GM12878 (cell line): ENCODE data around the gene EMID1. TPM values are rescaled to one million over a fixed set of nuclear protein-coding genes. Genes with fewer than 3 reads are reported as not detected.

Source experiments
- ATAC-seq: fragments of 200-7000 bp; cut with Tn5 transposase; 3 replicates; pipeline ENCODE4 v1.9.1; 2020; ENCODE audit warnings: mild to moderate bottlenecking, moderate library complexity
- BruUV-seq: library from RNA; stranded (reverse); fragments of 400-500 nt; replicated peaks from 2 replicates; lab custom pipeline; 2021; lab: Mats Ljungman, UMichigan
- CTCF ChIA-PET: fragments of 300-600 bp; sonication (Branson Sonifier 250); formaldehyde crosslinking; extraction: SDS; loops from one replicate; lab custom pipeline; 2021; ENCODE audit warnings: inconsistent platforms; lab: Yijun Ruan, JAX
- POLR2A ChIA-PET: fragments of 350-600 bp; formaldehyde crosslinking; extraction: SDS; loops from one replicate; lab custom pipeline; 2021; ENCODE audit warnings: inconsistent platforms; lab: Charles Lee
- RAD21 ChIA-PET: fragments of 300-600 bp; sonication (Branson Sonifier 250); formaldehyde crosslinking; loops from one replicate; lab custom pipeline; 2023; ENCODE audit warnings: antibody characterized with exemption; ENCODE audit not compliant: unreplicated experiment; lab: Charles Lee
- SMC1A ChIA-PET: fragments of 300-600 bp; sonication (Branson Sonifier 250); formaldehyde crosslinking; loops from one replicate; lab custom pipeline; 2023; ENCODE audit not compliant: unreplicated experiment, uncharacterized antibody; lab: Charles Lee
- DNase-seq: peaks from one replicate; pipeline ENCODE4 v3.0.0-alpha.2; 2011; ENCODE audit warnings: low read depth, low spot score
- FAIRE-seq: peaks from 3 replicates; lab custom pipeline; 2011; peaks lifted over from hg19 to GRCh38; lab: Jason Lieb, UNC
- H2AFZ ChIP-seq: 2 replicates; pipeline ENCODE4 v1.6.0; 2011; ENCODE audit warnings: low read depth, low read length, control low read depth; ENCODE audit not compliant: control insufficient read depth
- H3K27ac ChIP-seq: 2 replicates; pipeline ENCODE4 v1.5.1; 2011; ENCODE audit warnings: control low read depth; ENCODE audit not compliant: control insufficient read depth, insufficient read depth
- H3K27me3 ChIP-seq, 2 experiments: replicated peaks in 1 of 2; 2 replicates each; pipeline versions ENCODE4 v1.6.0 to v1.6.1; 2011; ENCODE audit warnings: low read length in 1 of 2; ENCODE audit not compliant: control insufficient read depth in 2 of 2, insufficient read depth in 2 of 2
- H3K36me3 ChIP-seq, 2 experiments: 2 replicates each; pipeline ENCODE4 v1.5.1; 2011; ENCODE audit warnings: low read length in 1 of 2; ENCODE audit not compliant: control insufficient read depth in 2 of 2, insufficient read depth in 2 of 2
- H3K4me1 ChIP-seq: 2 replicates; pipeline ENCODE4 v1.6.1; 2011; ENCODE audit warnings: mild to moderate bottlenecking, low read length, moderate library complexity, mixed read lengths; ENCODE audit not compliant: control insufficient read depth, insufficient read depth
- H3K4me2 ChIP-seq: 2 replicates; pipeline ENCODE4 v1.6.0; 2011; ENCODE audit warnings: control low read depth; ENCODE audit not compliant: control insufficient read depth, insufficient read depth
- H3K4me3 ChIP-seq: fragments of 200-600 bp; sonication (generic); 2 replicates; pipeline ENCODE4 v1.5.1; 2016
- H3K79me2 ChIP-seq: 2 replicates; pipeline ENCODE4 v1.6.0; 2011; ENCODE audit warnings: low read length; ENCODE audit not compliant: control insufficient read depth, insufficient read depth
- H3K9ac ChIP-seq: 2 replicates; pipeline ENCODE4 v1.8.0; 2011; ENCODE audit warnings: low read length, control low read depth, mixed read lengths; ENCODE audit not compliant: control insufficient read depth, insufficient read depth
- H3K9me3 ChIP-seq: replicated peaks from 3 replicates; pipeline ENCODE4 v1.5.1; 2011; ENCODE audit warnings: mild to moderate bottlenecking, low read length; ENCODE audit not compliant: control insufficient read depth, insufficient read depth
- H4K20me1 ChIP-seq: 2 replicates; pipeline ENCODE4 v1.6.0; 2011; ENCODE audit not compliant: control insufficient read depth, insufficient read depth
- ATF7 ChIP-seq: fragments of 450-650 bp; IDR thresholded peaks from 2 replicates; pipeline ENCODE4 v1.6.1; 2016; ENCODE audit warnings: low read depth, mild to moderate bottlenecking
- BCL11A ChIP-seq: IDR thresholded peaks from 2 replicates; pipeline ENCODE4 v1.6.1; 2011; ENCODE audit warnings: low read depth, low read length
- CEBPB ChIP-seq, 2 experiments: fragments of 150-350 bp in 1 of 2; IDR thresholded peaks; 2 replicates each; pipeline ENCODE4 v1.6.1; 2012 to 2014; ENCODE audit warnings: low read depth in 2 of 2, low read length in 2 of 2, borderline replicate concordance in 1 of 2, inconsistent platforms in 1 of 2
- CREB1 ChIP-seq: IDR thresholded peaks from 2 replicates; pipeline ENCODE4 v1.6.1; 2012; ENCODE audit warnings: low read depth, mild to moderate bottlenecking, inconsistent platforms
- GATAD2B ChIP-seq: fragments of 450-650 bp; conservative IDR thresholded peaks from 2 replicates; pipeline ENCODE4 v1.6.1; 2017; ENCODE audit warnings: low read depth, mild to moderate bottlenecking, moderate library complexity
- HCFC1 ChIP-seq: fragments of 150-350 bp; IDR thresholded peaks from 2 replicates; pipeline ENCODE4 v1.6.1; 2014; ENCODE audit warnings: low read length
- NFXL1 ChIP-seq: fragments of 450-650 bp; IDR thresholded peaks from 2 replicates; pipeline ENCODE4 v1.6.1; 2017; ENCODE audit warnings: antibody characterized with exemption, mild to moderate bottlenecking, borderline replicate concordance
- RAD21 ChIP-seq: IDR thresholded peaks from 2 replicates; pipeline ENCODE4 v1.6.1; 2011; ENCODE audit warnings: mild to moderate bottlenecking, low read depth, low read length, moderate library complexity; ENCODE audit not compliant: insufficient read depth
- SMAD5 ChIP-seq: IDR thresholded peaks from 2 replicates; pipeline ENCODE4 v1.6.1; 2016; ENCODE audit warnings: antibody characterized with exemption, low read depth
- WGBS: methylation state at CpG from one replicate; pipeline ENCODE4 v1.1.6; 2016; ENCODE audit warnings: low lambda C conversion rate; ENCODE audit not compliant: insufficient replicate concordance, insufficient coverage; ENCODE audit errors: missing lambda C conversion rate; 5-methylcytosine and 5-hydroxymethylcytosine counted together
- in situ Hi-C: fragments of 300-500 bp; cut with MboI; formaldehyde crosslinking; loops from 9 replicates; pipeline ENCODE4 v1.14.3; 2018; ENCODE audit warnings: mixed read lengths
- intact Hi-C: fragments of 100-400 bp; cut with micrococcal nuclease; formaldehyde crosslinking; loops from one replicate; pipeline ENCODE4 v1.14.2; 2022; ENCODE audit not compliant: unreplicated experiment
- polyA plus RNA-seq, 11 experiments: library from polyadenylated mRNA; depleted of rRNA in 4 of 11; unstranded in 6 of 11; stranded (reverse) in 5 of 11; fragments of >200 nt; fragmentation: Nextera tagmentation in 4 of 11; fragmentation: Illumina TruSeq in 1 of 11; extraction: Ambion mirVana in 4 of 11; extraction: Trizol in 1 of 11; gene quantifications; 1 replicate in 1 of 11; 2 replicates in 10 of 11; pipeline versions ENCODE4 v1.2.1 to v1.2.3, GENCODE V29; 2011 to 2016; ENCODE audit warnings: inconsistent platforms in 2 of 11, missing spikeins in 2 of 11, low read depth in 1 of 11
- total RNA-seq, 4 experiments: library from RNA; depleted of rRNA in 3 of 4; stranded (reverse); fragments of >200 nt in 3 of 4; fragmentation: Illumina TruSeq in 1 of 4; extraction: Trizol in 1 of 4; gene quantifications; 2 replicates each; pipeline versions ENCODE4 v1.2.1 to v1.2.3, GENCODE V29; 2013 to 2021
- TF ChIP-seq, protein P1 (sequence below): fragments of 450-650 bp; IDR thresholded peaks from 2 replicates; pipeline ENCODE4 v1.6.1; 2018; ENCODE audit warnings: mild to moderate bottlenecking, low read depth, moderate library complexity; ENCODE audit not compliant: partially characterized antibody
- TF ChIP-seq, protein P2 (sequence below): fragments of 450-650 bp; IDR thresholded peaks from 2 replicates; pipeline ENCODE4 v1.6.1; 2017; ENCODE audit warnings: low read depth, mild to moderate bottlenecking, moderate library complexity

EMID1 gene
- total and polyA plus RNA-seq, 10 of the 15 experiments (the other 5 are each of a cell fraction or from before 2014, with no cell fraction given) = 1.2 to 60.3 (median 12.0) TPM

DNA sequence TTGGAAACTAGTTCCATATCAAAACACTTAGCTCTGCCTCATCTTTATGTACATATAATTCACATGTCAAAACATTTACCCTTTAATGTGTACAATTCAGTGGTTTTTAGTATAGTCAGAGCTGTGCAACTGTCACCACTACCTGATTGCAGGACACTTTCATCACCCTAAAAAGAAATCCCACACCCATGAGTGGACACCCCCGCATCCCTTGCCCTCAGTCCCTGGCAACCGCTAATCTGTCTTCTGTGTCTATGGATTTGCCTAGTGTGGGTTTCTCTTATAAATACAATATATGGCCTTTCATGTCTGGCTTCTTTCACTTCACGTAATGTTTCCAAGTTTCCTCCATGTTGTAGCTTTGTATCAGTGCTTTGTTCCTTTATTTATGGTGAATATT lies 8.6 kb upstream of the EMID1 start:
- CTCF ChIA-PET = interaction anchor here (0.8 to 1.5 kb wide), 6 partner anchors 9 to 48 kb away, joined by 3 to 8 read pairs (median 4); partner anchors contain the start of gene EMID1
- WGBS = 89% methylated on average over 3 of the region's 3 CpGs
- BruUV-seq = TSS peak; percentile 22

DNA sequence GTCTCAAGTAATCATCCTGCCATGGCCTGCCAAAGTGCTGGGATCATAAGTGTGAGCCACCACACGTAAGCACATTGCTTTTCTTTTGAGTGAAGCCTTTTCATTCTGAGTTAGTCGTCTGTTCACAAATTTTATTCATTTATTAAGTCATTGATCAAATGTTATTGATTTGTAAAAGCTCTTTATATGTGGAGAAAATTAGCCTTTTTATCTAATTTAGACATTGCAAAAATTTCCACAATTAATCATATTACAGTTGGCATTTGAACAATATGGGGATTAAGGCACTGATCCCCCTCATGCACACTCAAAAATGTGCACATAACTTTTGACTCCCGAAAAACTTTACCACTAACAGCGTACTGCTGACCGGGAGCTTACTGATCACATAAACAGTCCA lies 7.5 kb upstream of the EMID1 start:
- Histone ChIP-seq H3K9ac (no peak overlapping the region), H2AFZ (no peak overlapping the region), H4K20me1 (no peaks in the 10 kb centered on the region), H3K4me2 (no peak overlapping the region), H3K4me3 (no peak overlapping the region), H3K4me1 (peaks cover 28% of the 10 kb centered on the region), H3K27me3 (no peaks in the 10 kb centered on the region), H3K27ac (no peak overlapping the region), H3K9me3 (peaks cover 3% of the 10 kb centered on the region; the same call in 2 of the 3 replicates), H3K79me2 (peaks cover 5% of the 10 kb centered on the region), H3K36me3 (no peaks in the 10 kb centered on the region; a peak in 1 of 4 replicates)
- ATAC-seq (no peak), DNase-seq (no peak), FAIRE-seq (no peak)
- in situ Hi-C loops (no loop called here), intact Hi-C loops (no loop called here)
- WGBS = 76% methylated on average over 5 of the region's 5 CpGs
- no TSS peak for BruUV-seq
- SMC1A ChIA-PET = interaction anchor here (1.0 to 16.1 kb wide), 5 partner anchors 13 to 47 kb away, joined by 3 to 165 read pairs (median 4); no protein-coding TSS in a partner anchor
- CTCF ChIA-PET = interaction anchor here (0.8 to 2.4 kb wide), 4 partner anchors 12 to 47 kb away, joined by 3 to 7 read pairs (median 4); no protein-coding TSS in a partner anchor
- POLR2A ChIA-PET = interaction anchor here (0.6 to 15.3 kb wide), 6 partner anchors 12 to 182 kb away, joined by 3 to 239 read pairs (median 4); no protein-coding TSS in a partner anchor
- RAD21 ChIA-PET = interaction anchor here (1.0 to 10.8 kb wide), 2 partner anchors 24 to 31 kb away, joined by 5 to 153 read pairs; no protein-coding TSS in a partner anchor
- TF ChIP-seq HCFC1 (no peak), BCL11A (no peak), SMAD5 (no peak), CREB1 (no peak), NFXL1 (no peak), CEBPB (IDR thresholded peaks at IDR 0.05; ENCODE audit: borderline replicate concordance in 1 of 2, low read depth in 2 of 2, low read length in 2 of 2) (no peak), ATF7 (no peak), RAD21 (no peak)
- TF ChIP-seq, protein P1, sequence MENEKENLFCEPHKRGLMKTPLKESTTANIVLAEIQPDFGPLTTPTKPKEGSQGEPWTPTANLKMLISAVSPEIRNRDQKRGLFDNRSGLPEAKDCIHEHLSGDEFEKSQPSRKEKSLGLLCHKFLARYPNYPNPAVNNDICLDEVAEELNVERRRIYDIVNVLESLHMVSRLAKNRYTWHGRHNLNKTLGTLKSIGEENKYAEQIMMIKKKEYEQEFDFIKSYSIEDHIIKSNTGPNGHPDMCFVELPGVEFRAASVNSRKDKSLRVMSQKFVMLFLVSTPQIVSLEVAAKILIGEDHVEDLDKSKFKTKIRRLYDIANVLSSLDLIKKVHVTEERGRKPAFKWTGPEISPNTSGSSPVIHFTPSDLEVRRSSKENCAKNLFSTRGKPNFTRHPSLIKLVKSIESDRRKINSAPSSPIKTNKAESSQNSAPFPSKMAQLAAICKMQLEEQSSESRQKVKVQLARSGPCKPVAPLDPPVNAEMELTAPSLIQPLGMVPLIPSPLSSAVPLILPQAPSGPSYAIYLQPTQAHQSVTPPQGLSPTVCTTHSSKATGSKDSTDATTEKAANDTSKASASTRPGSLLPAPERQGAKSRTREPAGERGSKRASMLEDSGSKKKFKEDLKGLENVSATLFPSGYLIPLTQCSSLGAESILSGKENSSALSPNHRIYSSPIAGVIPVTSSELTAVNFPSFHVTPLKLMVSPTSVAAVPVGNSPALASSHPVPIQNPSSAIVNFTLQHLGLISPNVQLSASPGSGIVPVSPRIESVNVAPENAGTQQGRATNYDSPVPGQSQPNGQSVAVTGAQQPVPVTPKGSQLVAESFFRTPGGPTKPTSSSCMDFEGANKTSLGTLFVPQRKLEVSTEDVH = no peak
- TF ChIP-seq, protein P2, sequence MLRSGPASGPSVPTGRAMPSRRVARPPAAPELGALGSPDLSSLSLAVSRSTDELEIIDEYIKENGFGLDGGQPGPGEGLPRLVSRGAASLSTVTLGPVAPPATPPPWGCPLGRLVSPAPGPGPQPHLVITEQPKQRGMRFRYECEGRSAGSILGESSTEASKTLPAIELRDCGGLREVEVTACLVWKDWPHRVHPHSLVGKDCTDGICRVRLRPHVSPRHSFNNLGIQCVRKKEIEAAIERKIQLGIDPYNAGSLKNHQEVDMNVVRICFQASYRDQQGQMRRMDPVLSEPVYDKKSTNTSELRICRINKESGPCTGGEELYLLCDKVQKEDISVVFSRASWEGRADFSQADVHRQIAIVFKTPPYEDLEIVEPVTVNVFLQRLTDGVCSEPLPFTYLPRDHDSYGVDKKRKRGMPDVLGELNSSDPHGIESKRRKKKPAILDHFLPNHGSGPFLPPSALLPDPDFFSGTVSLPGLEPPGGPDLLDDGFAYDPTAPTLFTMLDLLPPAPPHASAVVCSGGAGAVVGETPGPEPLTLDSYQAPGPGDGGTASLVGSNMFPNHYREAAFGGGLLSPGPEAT = no peak

More for the DNA sequence above, 8.6 kb upstream of the EMID1 start:
- no peak overlapping the region for H3K27ac ChIP-seq
- no peaks in the 10 kb centered on the region; a peak in 1 of 4 replicates for H3K36me3 ChIP-seq
- RAD21 ChIA-PET = interaction anchor here (1.0 to 10.8 kb wide), 2 partner anchors 23 to 30 kb away, joined by 5 to 153 read pairs; no protein-coding TSS in a partner anchor
- no peak for TF ChIP-seq GATAD2B
- no peak for ATAC-seq
- POLR2A ChIA-PET = interaction anchor here (0.9 to 15.3 kb wide), 3 partner anchors 8 to 31 kb away, joined by 3 to 239 read pairs (median 3); no protein-coding TSS in a partner anchor
- no peaks in the 10 kb centered on the region for H4K20me1 ChIP-seq
- in situ Hi-C loops (no loop called here), intact Hi-C loops (no loop called here)
- SMC1A ChIA-PET = interaction anchor here (1.4 to 16.1 kb wide), 4 partner anchors 23 to 48 kb away, joined by 3 to 165 read pairs (median 5); no protein-coding TSS in a partner anchor
- no peak for DNase-seq
- no peak for FAIRE-seq
- H3K27me3 ChIP-seq = no peaks in the 10 kb centered on the region
- peaks cover 3% of the 10 kb centered on the region; the same call in 2 of the 3 replicates for H3K9me3 ChIP-seq
- H3K79me2 ChIP-seq = peaks cover 5% of the 10 kb centered on the region
- no peak overlapping the region for H3K4me2 ChIP-seq
- peaks cover 16% of the 10 kb centered on the region for H3K4me1 ChIP-seq
- no peak overlapping the region for H2AFZ ChIP-seq
- no peak overlapping the region for H3K9ac ChIP-seq
- no peak overlapping the region for H3K4me3 ChIP-seq
